GM21576 (cell line): ENCODE results near the gene TAF11L12.
"Not testable (repeated sequence)": the region's sequence is repeated elsewhere in the genome, so short reads cannot be mapped to it uniquely, and the experiment has no call there.

Experiments
- ATAC-seq: cut with Tn5 transposase; IDR thresholded peaks from one replicate; pipeline ENCODE4 v1.9.1; 2021; ENCODE audit warnings: mild to moderate bottlenecking, moderate library complexity; ENCODE audit not compliant: unreplicated experiment

The TAF11L12 gene

GRCh38 chr5:17610092-17610491, at the start of gene TAF11L12:
Gene TAF11L12, plus strand, starts transcription at chr5:17610392.
- ATAC-seq, result not testable (repeated sequence)

- not testable (repeated sequence) for ATAC-seq
Observed at GRCh38 chr5:17585658-17586057, 24.5 kb upstream of the TAF11L12 start, which contains the start of gene TAF11L7. Gene TAF11L7, minus strand, starts transcription at chr5:17585758.

GRCh38 chr5:17590860-17591259, 19.3 kb upstream of the TAF11L12 start, which contains the start of gene TAF11L8:
Gene TAF11L8, minus strand, starts transcription at chr5:17590960.
- ATAC-seq, result not testable (repeated sequence)

- not testable (repeated sequence) for ATAC-seq
Observed at GRCh38 chr5:17594255-17594654, 15.9 kb upstream of the TAF11L12 start, which contains the start of gene TAF11L9. Gene TAF11L9, minus strand, starts transcription at chr5:17594394.

- ATAC-seq, result not testable (repeated sequence)
Observed at GRCh38 chr5:17597728-17598127, 12.5 kb upstream of the TAF11L12 start, which contains the start of gene TAF11L10. Gene TAF11L10, minus strand, starts transcription at chr5:17597828.

GRCh38 chr5:17603880-17604279, 6.3 kb upstream of the TAF11L12 start, which contains the start of gene TAF11L11:
Gene TAF11L11, plus strand, starts transcription at chr5:17604183.
- not testable (repeated sequence) for ATAC-seq

GRCh38 chr5:17604951-17605350, 5.2 kb upstream of the TAF11L12 start:
- no peak for ATAC-seq

GRCh38 chr5:17607461-17607860, 2.7 kb upstream of the TAF11L12 start:
- ATAC-seq, result not testable (repeated sequence)

GRCh38 chr5:17614872-17615605, 4.8 kb downstream of the TAF11L12 start:
- ATAC-seq, result no peak

- ATAC-seq, result no peak
Observed at GRCh38 chr5:17619354-17619753, 9.2 kb downstream of the TAF11L12 start.

GRCh38 chr5:17620627-17621026, 10.4 kb downstream of the TAF11L12 start:
- no peak for ATAC-seq

- ATAC-seq, result no peak
Observed at GRCh38 chr5:17625686-17626085, 15.5 kb downstream of the TAF11L12 start.

GRCh38 chr5:17631788-17632187, 21.6 kb downstream of the TAF11L12 start, which contains the start of gene TAF11L13:
Gene TAF11L13, plus strand, starts transcription at chr5:17632088.
- ATAC-seq, result not testable (repeated sequence)

GRCh38 chr5:17634160-17634559, 24.0 kb downstream of the TAF11L12 start, which contains the start of gene TAF11L14:
Gene TAF11L14, plus strand, starts transcription at chr5:17634460.
- no peak for ATAC-seq

GRCh38 chr5:17649232-17649631, 39.0 kb downstream of the TAF11L12 start:
- not testable (repeated sequence) for ATAC-seq

- ATAC-seq, result not testable (repeated sequence)
Observed at GRCh38 chr5:17655201-17655759, 45.1 kb downstream of the TAF11L12 start.

GRCh38 chr5:17655921-17656320, 45.7 kb downstream of the TAF11L12 start:
- no peak for ATAC-seq
